GM12872 (cell line): ENCODE data around the gene HAP1.

Experiments used
- CTCF ChIP-seq: IDR thresholded peaks from 3 replicates; pipeline ENCODE4 v1.5.1; 2011; ENCODE audit warnings: low read depth, mild to moderate bottlenecking, low read length, moderate library complexity; ENCODE audit not compliant: insufficient read depth

The HAP1 gene

GRCh38 chr17:41722231-41722630 lies 12.2 kb downstream of the HAP1 start:
- TF ChIP-seq CTCF = no peak

- TF ChIP-seq CTCF = no peak
Observed at GRCh38 chr17:41718287-41718645, 16.2 kb downstream of the HAP1 start.

GRCh38 chr17:41717408-41718286 lies 16.8 kb downstream of the HAP1 start:
- TF ChIP-seq CTCF = no peak

DNA sequence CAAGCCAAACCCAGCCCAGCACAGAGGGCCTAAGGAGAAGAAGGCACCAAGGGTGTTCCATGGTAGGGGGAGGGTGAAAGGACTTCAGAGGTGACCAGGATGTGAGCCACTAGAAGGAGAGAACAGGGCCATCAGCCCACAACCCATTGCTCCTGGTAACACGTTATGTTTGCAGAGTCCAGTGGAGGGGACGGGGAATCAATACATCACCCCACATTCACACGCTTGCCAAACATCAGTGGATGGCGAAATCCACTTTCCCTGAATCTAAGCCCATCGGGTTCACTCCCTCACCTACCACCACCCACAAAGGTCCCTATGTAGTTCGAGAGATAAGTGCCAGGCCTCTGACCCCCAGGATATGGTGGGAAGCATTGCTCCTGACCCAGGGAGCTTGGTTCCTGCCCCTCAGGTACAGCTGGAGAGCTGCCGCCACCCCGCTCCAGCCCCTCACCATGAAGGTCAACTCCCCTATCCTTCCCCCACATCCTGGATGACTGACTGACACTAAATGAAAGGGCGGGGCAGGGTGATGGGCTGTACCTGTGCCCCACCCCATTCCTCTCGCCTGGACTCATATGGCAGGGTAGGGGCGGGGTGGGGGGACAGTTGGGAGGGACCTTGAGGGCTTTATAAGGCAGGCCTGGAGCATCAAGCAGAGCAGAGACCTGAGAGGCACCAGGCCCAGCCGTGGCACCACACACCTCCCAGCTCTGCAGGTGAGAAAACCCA lies 22.6 kb downstream of the HAP1 start, which contains the start of gene GAST:
Gene GAST (plus strand): TSS at position 663 of the 732 bp plus-strand sequence. CDS start 3,106 bp downstream, outside the sequence.
- no peak for TF ChIP-seq CTCF

DNA sequence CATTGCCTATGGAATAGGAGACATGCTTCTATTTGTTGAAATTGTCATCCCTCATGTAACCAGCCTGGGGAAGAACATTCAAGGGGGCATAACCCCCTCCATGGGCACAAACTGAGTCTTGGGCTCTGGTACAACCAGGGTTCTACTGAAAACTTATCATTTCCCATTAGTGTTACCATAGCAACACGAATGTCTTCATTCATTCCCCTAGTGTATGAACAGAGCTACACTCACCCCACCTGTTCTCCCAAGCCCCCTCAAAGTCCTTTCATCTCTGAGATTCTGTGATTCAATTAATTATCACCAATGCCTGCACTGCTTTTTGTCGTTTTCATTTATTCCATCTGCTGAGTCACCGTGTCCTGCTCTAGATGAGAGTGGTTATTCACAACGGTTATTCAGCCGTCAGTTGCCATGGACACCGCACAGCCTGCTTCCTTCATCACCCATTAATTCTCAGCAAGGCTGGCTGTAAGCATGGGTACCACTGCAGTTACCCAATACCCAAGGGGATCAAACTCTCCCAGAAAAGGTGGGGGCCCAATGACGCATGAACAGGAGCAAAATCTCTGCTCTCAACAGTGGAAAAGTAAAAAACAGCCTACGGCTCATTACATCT lies 23.9 kb downstream of the HAP1 start:
- no peak for TF ChIP-seq CTCF

GRCh38 chr17:41707803-41708669 lies 26.4 kb downstream of the HAP1 start:
- TF ChIP-seq CTCF = no peak
